ENCODE measurements around the gene DNASE1L3.

DNA sequence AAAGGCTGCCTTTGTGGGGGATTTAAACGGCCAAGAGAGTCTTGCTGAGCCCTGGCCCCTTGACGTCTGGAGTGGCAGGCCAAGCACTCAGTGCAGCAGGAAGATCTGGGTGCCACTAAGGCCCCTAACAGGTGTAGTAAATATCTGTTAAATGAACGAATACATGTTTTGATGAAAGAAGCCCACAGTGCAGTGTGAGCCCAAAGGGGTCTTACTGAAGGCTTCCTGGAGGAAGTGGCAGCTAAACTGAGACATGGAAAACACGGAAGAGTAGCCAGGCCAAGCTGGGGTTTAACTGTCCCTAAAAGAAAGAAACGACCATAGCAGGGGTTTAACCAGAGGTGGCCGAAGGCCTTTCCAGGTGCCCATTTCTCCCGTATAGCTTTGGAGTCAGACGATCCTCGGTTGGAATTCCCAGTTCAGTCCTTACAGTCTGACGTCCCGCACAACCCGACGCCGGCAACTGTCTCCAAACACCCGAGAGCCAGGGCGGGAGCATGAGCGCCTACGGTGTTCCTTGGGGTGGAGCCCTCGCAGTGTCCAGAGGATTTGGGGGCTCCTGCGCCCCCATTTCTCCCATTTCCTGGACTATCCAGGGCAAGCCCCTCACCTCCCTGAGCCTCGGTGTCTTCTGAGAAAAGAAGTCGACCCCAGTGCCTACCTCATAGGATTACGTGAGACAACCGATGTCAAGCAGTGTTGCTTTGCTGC, 25.9 kb upstream of the DNASE1L3 start:
- TF ChIP-seq, protein P1, sequence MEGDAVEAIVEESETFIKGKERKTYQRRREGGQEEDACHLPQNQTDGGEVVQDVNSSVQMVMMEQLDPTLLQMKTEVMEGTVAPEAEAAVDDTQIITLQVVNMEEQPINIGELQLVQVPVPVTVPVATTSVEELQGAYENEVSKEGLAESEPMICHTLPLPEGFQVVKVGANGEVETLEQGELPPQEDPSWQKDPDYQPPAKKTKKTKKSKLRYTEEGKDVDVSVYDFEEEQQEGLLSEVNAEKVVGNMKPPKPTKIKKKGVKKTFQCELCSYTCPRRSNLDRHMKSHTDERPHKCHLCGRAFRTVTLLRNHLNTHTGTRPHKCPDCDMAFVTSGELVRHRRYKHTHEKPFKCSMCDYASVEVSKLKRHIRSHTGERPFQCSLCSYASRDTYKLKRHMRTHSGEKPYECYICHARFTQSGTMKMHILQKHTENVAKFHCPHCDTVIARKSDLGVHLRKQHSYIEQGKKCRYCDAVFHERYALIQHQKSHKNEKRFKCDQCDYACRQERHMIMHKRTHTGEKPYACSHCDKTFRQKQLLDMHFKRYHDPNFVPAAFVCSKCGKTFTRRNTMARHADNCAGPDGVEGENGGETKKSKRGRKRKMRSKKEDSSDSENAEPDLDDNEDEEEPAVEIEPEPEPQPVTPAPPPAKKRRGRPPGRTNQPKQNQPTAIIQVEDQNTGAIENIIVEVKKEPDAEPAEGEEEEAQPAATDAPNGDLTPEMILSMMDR (conservative IDR thresholded peaks at IDR 0.05; ENCODE audit: low read depth, low read length), result no peak
- TF ChIP-seq RFX5 (IDR thresholded peaks at IDR 0.05; ENCODE audit: low read depth, low read length), result no peak
- TF ChIP-seq, protein P2, sequence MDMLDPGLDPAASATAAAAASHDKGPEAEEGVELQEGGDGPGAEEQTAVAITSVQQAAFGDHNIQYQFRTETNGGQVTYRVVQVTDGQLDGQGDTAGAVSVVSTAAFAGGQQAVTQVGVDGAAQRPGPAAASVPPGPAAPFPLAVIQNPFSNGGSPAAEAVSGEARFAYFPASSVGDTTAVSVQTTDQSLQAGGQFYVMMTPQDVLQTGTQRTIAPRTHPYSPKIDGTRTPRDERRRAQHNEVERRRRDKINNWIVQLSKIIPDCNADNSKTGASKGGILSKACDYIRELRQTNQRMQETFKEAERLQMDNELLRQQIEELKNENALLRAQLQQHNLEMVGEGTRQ (IDR thresholded peaks at IDR 0.05; ENCODE audit: low read depth, low read length), result no peak
- no peak for TF ChIP-seq POLR2A (IDR thresholded peaks at IDR 0.05; ENCODE audit: low read depth, low read length)

Measured in IMR-90 (cell line).